CD1c-positive myeloid dendritic cell (primary cell): ENCODE measurements around the gene GREB1.

Experiments used
- DNase-seq: peaks from one replicate; pipeline ENCODE4 v3.0.0-alpha.2; 2016; ENCODE audit errors: extremely low spot score

GREB1 gene

DNA sequence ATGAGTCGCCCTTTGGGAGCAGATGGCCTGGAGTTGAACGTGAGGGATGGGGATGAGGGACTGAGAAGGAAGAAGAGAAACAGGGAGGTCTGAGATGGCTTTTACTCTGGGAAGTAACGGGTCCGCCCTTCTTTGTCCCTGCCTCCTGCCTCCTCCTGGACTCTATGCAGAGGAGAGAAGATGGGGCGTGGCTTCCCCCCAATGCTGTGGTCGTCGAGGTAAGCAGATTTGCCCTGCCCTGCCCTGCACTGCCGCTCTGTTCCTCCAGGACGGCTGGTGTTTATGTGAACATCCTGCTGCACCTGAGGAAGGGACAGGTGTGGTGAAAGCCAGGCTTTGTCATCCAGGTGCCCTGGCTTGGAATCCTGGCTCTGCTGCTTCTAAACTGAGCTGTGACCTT, 149.6 kb downstream of the GREB1 start:
- DNase-seq = no peak

DNA sequence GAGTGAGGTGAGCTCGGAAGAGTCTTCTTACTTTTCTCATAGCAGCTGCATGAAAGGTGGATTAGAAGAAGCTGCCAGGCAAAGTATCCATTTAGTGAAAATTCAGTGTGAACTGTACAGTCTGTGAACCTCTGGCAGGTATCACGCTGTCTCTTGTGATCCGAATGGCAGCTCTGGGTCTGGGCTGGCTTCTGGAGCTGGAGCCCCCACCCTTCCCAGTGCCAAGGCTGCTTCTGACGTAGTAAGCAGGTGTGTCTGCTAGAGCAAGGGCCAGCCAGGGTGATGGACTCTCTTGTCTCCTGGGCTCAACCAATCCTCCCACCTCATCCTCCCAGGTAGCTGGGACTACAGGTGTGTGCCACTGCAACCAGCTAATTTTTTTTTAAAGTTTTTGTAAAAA, 150.1 kb downstream of the GREB1 start:
- no peak for DNase-seq

GRCh38 chr2:11684894-11685460, 151.1 kb downstream of the GREB1 start:
- DNase-seq = no peak

DNA sequence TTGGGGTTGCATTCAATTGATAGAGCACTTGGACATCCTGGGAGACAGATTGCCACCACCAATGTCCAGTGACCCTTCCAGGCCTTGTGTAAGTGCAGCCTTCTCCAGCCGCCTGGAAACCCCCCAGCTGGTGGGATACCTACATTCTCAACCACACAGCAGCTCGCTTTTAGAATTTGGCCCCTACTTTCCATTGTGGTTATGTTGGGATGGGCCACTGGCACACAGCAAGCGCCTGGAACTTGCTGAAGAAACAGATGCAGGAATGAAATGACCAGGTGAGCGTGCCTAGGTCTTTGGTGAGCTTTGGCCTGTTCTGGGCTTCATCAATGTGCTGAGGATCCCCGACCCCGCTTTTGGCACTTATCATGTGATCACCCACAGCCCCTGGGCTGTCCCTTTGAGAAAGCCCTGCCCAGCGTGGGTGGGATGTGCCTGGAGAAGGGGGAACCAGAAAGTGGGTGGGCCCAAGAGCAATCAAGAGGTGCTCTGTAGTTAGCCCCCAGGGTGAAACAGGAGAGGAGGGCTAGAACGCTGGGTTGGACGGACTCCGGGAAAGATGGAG, 152.1 kb downstream of the GREB1 start:
- no peak for DNase-seq

DNA sequence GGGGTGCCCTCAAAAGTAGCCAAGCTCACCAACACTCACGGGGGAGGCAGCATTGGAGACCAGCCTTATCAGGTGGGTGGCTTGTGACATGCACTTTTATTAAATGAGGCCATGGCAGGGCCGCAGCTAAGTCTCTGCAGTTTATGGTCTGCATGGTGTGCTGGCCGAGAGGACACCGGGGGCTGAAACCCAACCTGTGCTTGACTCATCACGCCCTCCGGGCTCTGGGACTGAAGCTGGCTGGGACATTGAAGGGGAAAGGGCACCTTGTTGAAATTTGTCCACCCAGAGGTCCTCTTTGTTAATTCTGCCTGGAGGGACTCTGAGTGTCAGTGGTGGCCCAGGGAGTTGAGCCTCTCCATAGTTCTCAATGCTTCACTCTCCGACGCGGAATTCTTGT, 153.9 kb downstream of the GREB1 start:
- no peak for DNase-seq

DNA sequence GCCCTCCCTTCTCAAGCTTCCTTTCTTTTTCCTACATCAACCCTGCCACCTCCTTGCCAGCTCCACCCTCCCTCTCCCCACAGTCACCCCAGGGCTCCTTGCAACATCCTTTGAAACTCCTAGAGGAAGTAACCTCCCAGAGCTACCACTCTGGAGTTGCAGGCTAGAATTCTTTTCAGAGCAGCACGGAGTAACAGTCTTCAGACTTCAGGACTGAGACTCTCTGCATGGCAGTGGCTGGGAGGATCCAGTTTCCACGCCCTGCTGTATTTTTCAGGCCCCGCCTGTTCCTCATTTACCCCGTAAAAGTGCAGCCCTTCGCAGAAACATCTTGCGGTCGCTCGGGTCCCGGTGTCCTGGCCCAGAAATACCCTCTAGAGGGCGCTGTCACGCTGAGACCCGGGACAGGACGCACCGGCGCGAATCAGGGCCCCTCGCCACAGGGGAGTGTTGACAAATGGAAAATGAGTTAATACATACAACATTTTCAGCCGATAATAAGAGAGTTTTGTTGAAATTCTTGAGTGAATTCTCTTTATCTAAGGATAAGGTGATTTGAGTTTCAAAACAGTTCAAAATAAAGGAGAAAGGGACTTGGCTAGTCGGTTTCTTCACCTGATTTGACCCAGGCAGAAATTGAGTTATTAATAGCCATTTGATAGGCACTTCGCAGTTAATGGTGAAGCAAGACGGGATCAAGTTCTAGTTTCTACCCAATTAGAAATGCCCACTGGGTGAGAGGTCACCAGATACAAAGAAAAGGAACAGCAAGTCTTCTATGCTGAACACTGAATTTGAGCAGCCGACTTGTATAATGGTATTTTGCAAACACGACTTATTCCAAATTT, 154.6 kb downstream of the GREB1 start:
- DNase-seq = peak; percentile 91

DNA sequence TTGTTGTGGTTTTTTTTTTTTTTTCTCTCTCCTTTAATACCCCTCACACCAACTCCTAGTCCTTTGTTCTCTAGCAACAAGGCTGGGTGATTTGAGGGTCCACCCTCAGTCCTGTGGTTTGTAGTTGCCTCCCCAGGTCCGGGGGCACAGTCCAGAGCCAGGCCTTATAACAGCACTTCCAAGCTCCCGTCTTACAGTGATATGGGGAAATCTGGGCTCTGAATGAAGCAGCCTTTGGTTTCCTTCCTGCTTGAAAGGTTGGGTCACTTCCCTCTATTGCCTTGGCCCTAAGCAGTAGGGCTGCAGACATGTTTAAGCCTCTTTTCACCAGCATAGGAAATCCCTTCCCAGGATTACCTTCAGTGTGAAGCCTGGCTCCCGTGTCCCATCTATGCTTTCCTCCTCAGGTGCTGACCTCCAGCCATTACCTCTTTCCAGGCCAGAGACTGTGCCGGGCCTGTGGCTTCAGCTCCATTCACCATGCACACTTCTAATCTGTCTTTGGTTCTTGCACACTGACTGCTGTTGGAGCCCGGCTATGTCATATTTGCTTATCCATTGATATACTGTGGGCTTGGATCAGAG, 157.3 kb downstream of the GREB1 start:
- peak; percentile 59 for DNase-seq
